ENCODE results near the gene NTF3. TPM values are rescaled to one million over a fixed set of nuclear protein-coding genes. Genes with fewer than 3 reads are reported as not detected.

The NTF3 gene
- total and polyA plus RNA-seq, 2 donors (not counting 1 experiment from before 2014, with no cell fraction given): 5.9 to 12.5 TPM

DNA sequence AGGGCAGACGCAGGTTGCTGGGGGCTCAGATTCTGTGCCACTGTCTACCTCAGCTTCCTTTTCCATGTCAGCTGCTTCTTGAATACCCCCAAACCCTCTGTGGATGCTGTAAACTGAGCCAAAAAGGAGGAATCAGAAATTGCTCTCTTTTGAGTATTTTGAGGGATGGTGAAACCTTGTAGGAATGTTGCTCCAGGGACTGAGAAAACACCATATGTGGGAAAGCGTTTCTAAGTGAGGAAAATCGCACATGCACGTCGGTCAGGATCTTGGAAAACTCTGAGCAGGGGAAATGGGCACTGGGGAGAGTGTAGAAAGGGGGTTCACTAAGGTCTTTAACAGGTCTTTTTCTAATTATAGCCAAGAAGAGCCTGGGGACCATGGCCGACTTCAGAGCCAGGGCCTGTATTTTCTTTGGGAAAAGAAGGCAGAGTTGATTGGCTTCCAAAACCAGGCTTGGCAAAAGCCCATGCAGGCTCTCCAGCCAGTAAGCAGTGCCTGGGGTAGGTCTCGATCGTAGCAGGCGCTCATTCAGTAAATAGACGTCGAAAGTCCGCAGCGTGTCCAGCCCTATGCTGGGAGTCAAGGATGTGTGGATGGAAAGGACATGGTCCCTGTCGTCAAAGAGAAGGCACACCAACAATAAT is 58.0 kb downstream of the NTF3 start:
- no peak overlapping the region for H3K4me3 ChIP-seq (replicated peaks in 1 of 4; ENCODE audit: control extremely low read depth in 1 of 4, insufficient read depth in 1 of 4, low read depth in 3 of 4, low read length in 4 of 4)
- H3K27ac ChIP-seq (ENCODE audit: insufficient read depth, low read length): no peak overlapping the region
- peaks cover 3% of the 10 kb centered on the region for H3K79me2 ChIP-seq (ENCODE audit: control insufficient read depth, insufficient read depth, low read length)
- H3K4me1 ChIP-seq (ENCODE audit: control insufficient read depth, extremely low read depth, insufficient read depth, low read length): peaks cover 6% of the 10 kb centered on the region
- no peak overlapping the region for H3K9ac ChIP-seq (ENCODE audit: insufficient read depth, low read length)
- H3K27me3 ChIP-seq (ENCODE audit: control insufficient read depth, insufficient read depth, low read length): no peaks in the 10 kb centered on the region
- H3K4me2 ChIP-seq (ENCODE audit: extremely low read depth, insufficient read depth, low read length): no peak overlapping the region
- no peaks in the 10 kb centered on the region for H3K9me3 ChIP-seq (ENCODE audit: control insufficient read depth, insufficient read depth, low read depth, low read length)
- H4K20me1 ChIP-seq (ENCODE audit: control insufficient read depth, extremely low read depth, insufficient read depth, low read length): no peaks in the 10 kb centered on the region
- DNase-seq (ENCODE audit: low read depth in 2 of 2): no peak
- TF ChIP-seq, protein P1, sequence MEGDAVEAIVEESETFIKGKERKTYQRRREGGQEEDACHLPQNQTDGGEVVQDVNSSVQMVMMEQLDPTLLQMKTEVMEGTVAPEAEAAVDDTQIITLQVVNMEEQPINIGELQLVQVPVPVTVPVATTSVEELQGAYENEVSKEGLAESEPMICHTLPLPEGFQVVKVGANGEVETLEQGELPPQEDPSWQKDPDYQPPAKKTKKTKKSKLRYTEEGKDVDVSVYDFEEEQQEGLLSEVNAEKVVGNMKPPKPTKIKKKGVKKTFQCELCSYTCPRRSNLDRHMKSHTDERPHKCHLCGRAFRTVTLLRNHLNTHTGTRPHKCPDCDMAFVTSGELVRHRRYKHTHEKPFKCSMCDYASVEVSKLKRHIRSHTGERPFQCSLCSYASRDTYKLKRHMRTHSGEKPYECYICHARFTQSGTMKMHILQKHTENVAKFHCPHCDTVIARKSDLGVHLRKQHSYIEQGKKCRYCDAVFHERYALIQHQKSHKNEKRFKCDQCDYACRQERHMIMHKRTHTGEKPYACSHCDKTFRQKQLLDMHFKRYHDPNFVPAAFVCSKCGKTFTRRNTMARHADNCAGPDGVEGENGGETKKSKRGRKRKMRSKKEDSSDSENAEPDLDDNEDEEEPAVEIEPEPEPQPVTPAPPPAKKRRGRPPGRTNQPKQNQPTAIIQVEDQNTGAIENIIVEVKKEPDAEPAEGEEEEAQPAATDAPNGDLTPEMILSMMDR (conservative IDR thresholded peaks at IDR 0.05 in 1 of 2, IDR thresholded peaks at IDR 0.05 in 1 of 2; ENCODE audit: low read depth in 1 of 2, low read length in 2 of 2): no peak
- no peaks in the 10 kb centered on the region for H3K36me3 ChIP-seq (ENCODE audit: control insufficient read depth, insufficient read depth, low read length)
- H2AFZ ChIP-seq (ENCODE audit: low read length): no peak overlapping the region

DNA sequence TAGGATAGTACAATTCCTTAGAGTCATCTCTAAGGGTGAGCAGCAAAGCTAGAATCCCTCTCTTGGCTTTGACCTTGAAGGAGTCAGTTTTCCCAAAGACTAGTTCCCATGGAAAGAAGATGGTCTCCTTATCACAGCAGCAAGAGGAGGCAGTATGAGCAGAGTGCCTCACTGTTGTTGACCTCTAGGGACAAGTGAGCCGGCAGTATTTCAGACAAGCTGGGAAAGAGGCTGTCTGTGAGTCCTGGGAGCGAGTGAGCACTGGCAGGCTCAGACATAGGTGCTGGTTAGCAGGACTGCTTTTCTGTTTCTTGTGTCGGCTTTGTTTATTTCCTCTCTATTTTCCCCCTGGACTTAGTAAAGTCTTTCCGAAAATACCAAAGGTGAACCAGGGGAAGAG is 60.7 kb downstream of the NTF3 start:
- Histone ChIP-seq H3K27me3 (ENCODE audit: control insufficient read depth, insufficient read depth, low read length) (no peaks in the 10 kb centered on the region), H4K20me1 (ENCODE audit: control insufficient read depth, extremely low read depth, insufficient read depth, low read length) (no peaks in the 10 kb centered on the region), H3K4me2 (ENCODE audit: extremely low read depth, insufficient read depth, low read length) (no peak overlapping the region), H3K36me3 (ENCODE audit: control insufficient read depth, insufficient read depth, low read length) (peaks cover 4% of the 10 kb centered on the region), H3K9me3 (ENCODE audit: control insufficient read depth, insufficient read depth, low read depth, low read length) (no peaks in the 10 kb centered on the region), H3K4me1 (ENCODE audit: control insufficient read depth, extremely low read depth, insufficient read depth, low read length) (peaks cover 6% of the 10 kb centered on the region), H3K9ac (ENCODE audit: insufficient read depth, low read length) (no peak overlapping the region), H3K4me3 (replicated peaks in 1 of 4; ENCODE audit: control extremely low read depth in 1 of 4, insufficient read depth in 1 of 4, low read depth in 3 of 4, low read length in 4 of 4) (no peak overlapping the region), H3K27ac (ENCODE audit: insufficient read depth, low read length) (no peak overlapping the region), H3K79me2 (ENCODE audit: control insufficient read depth, insufficient read depth, low read length) (peaks cover 3% of the 10 kb centered on the region), H2AFZ (ENCODE audit: low read length) (no peak overlapping the region)
- no peak for DNase-seq (ENCODE audit: low read depth in 2 of 2)
- TF ChIP-seq EZH2 (IDR thresholded peaks at IDR 0.05; ENCODE audit: low read length, missing control alignments): no peak
- TF ChIP-seq, protein P1 (conservative IDR thresholded peaks at IDR 0.05 in 1 of 2, IDR thresholded peaks at IDR 0.05 in 1 of 2; ENCODE audit: low read depth in 1 of 2, low read length in 2 of 2): no peak

GRCh38 chr12:5493018-5493417 is 61.1 kb downstream of the NTF3 start:
- Histone ChIP-seq H4K20me1 (ENCODE audit: control insufficient read depth, extremely low read depth, insufficient read depth, low read length) (no peaks in the 10 kb centered on the region), H3K79me2 (ENCODE audit: control insufficient read depth, insufficient read depth, low read length) (peaks cover 3% of the 10 kb centered on the region), H3K9ac (ENCODE audit: insufficient read depth, low read length) (no peak overlapping the region), H3K27me3 (ENCODE audit: control insufficient read depth, insufficient read depth, low read length) (no peaks in the 10 kb centered on the region), H2AFZ (ENCODE audit: low read length) (no peak overlapping the region), H3K4me2 (ENCODE audit: extremely low read depth, insufficient read depth, low read length) (no peak overlapping the region), H3K27ac (ENCODE audit: insufficient read depth, low read length) (no peak overlapping the region), H3K4me3 (replicated peaks in 1 of 4; ENCODE audit: control extremely low read depth in 1 of 4, insufficient read depth in 1 of 4, low read depth in 3 of 4, low read length in 4 of 4) (no peak overlapping the region), H3K36me3 (ENCODE audit: control insufficient read depth, insufficient read depth, low read length) (peaks cover 4% of the 10 kb centered on the region), H3K4me1 (ENCODE audit: control insufficient read depth, extremely low read depth, insufficient read depth, low read length) (peaks cover 6% of the 10 kb centered on the region), H3K9me3 (ENCODE audit: control insufficient read depth, insufficient read depth, low read depth, low read length) (no peaks in the 10 kb centered on the region)
- DNase-seq (ENCODE audit: low read depth in 2 of 2): no peak
- TF ChIP-seq, protein P1 (conservative IDR thresholded peaks at IDR 0.05 in 1 of 2, IDR thresholded peaks at IDR 0.05 in 1 of 2; ENCODE audit: low read depth in 1 of 2, low read length in 2 of 2): peak in 1 of 2 donors; percentile 7
- TF ChIP-seq EZH2 (IDR thresholded peaks at IDR 0.05; ENCODE audit: low read length, missing control alignments): no peak
